Progenitor cell of endocrine pancreas (in vitro differentiated cells): ENCODE measurements around the gene CACHD1. TPM values are rescaled to one million over a fixed set of nuclear protein-coding genes. Genes with fewer than 3 reads are reported as not detected.

Experiments used
- DNase-seq: peaks from one replicate; pipeline ENCODE4 v3.0.0; 2021; ENCODE audit warnings: low spot score; ENCODE audit not compliant: unreplicated experiment
- H3K27ac Mint-ChIP-seq: 2 replicates; pipeline ENCODE4 v1.8.0; 2021; ENCODE audit warnings: mild to moderate bottlenecking, moderate library complexity, mixed read lengths
- H3K27me3 Mint-ChIP-seq: 2 replicates; pipeline ENCODE4 v1.8.0; 2021; ENCODE audit warnings: mixed read lengths
- H3K36me3 Mint-ChIP-seq: 2 replicates; pipeline ENCODE4 v1.8.0; 2022; ENCODE audit warnings: mixed read lengths; ENCODE audit not compliant: insufficient read depth
- H3K4me1 Mint-ChIP-seq: 2 replicates; pipeline ENCODE4 v1.8.0; 2021; ENCODE audit warnings: low read depth, mixed read lengths
- H3K4me3 Mint-ChIP-seq: 2 replicates; pipeline ENCODE4 v1.8.0; 2021; ENCODE audit warnings: low read depth, mild to moderate bottlenecking, moderate library complexity, mixed read lengths
- H3K9me3 Mint-ChIP-seq: 2 replicates; pipeline ENCODE4 v1.8.0; 2021; ENCODE audit warnings: low read depth, mixed read lengths
- CTCF ChIP-seq: fragments of 200-600 bp; sonication (generic); IDR thresholded peaks from one replicate; pipeline ENCODE4 v1.5.0; 2021; ENCODE audit warnings: antibody characterized with exemption, mild to moderate bottlenecking; ENCODE audit not compliant: unreplicated experiment
- total RNA-seq: library from RNA; stranded (reverse); gene quantifications from 2 replicates; pipeline ENCODE4 v1.2.1, GENCODE V29; 2021

The CACHD1 gene
- total RNA-seq, 1 donor from 2014 or later = 36.0 TPM

- H3K4me3 Mint-ChIP-seq = no peak overlapping the region
- peaks cover 3% of the 10 kb centered on the region for H3K36me3 Mint-ChIP-seq
Measured at GRCh38 chr1:64535938-64536835, 66.3 kb downstream of the CACHD1 start.

GRCh38 chr1:64536836-64537490 is 67.0 kb downstream of the CACHD1 start:
- H3K9me3 Mint-ChIP-seq = peaks cover 3% of the 10 kb centered on the region
- H3K27ac Mint-ChIP-seq = peak overlapping the region; percentile 90
- peaks cover 44% of the 10 kb centered on the region for H3K4me1 Mint-ChIP-seq
- no peak for DNase-seq
- no peaks in the 10 kb centered on the region for H3K27me3 Mint-ChIP-seq
- peak overlapping the region; percentile 19 for H3K4me3 Mint-ChIP-seq
- peaks cover 2% of the 10 kb centered on the region for H3K36me3 Mint-ChIP-seq
- no peak for TF ChIP-seq CTCF

More at GRCh38 chr1:64535938-64536835, 66.3 kb downstream of the CACHD1 start:
- H3K27me3 Mint-ChIP-seq = no peaks in the 10 kb centered on the region
- no peak for TF ChIP-seq CTCF
- H3K4me1 Mint-ChIP-seq = peaks cover 49% of the 10 kb centered on the region
- peak overlapping the region; percentile 28 for H3K27ac Mint-ChIP-seq
- H3K9me3 Mint-ChIP-seq = peaks cover 3% of the 10 kb centered on the region
- no peak for DNase-seq

GRCh38 chr1:64537942-64538341 is 68.0 kb downstream of the CACHD1 start:
- DNase-seq = no peak
- H3K9me3 Mint-ChIP-seq = peaks cover 3% of the 10 kb centered on the region
- peaks cover 44% of the 10 kb centered on the region for H3K4me1 Mint-ChIP-seq
- H3K36me3 Mint-ChIP-seq = peaks cover 2% of the 10 kb centered on the region
- no peak overlapping the region for H3K27ac Mint-ChIP-seq
- TF ChIP-seq CTCF = no peak
- no peak overlapping the region for H3K4me3 Mint-ChIP-seq
- no peaks in the 10 kb centered on the region for H3K27me3 Mint-ChIP-seq

- Mint-ChIP-seq H3K4me1 (peaks cover 44% of the 10 kb centered on the region), H3K27ac (no peak overlapping the region), H3K4me3 (no peak overlapping the region), H3K36me3 (peaks cover 2% of the 10 kb centered on the region), H3K27me3 (no peaks in the 10 kb centered on the region), H3K9me3 (peaks cover 3% of the 10 kb centered on the region)
- no peak for DNase-seq
- TF ChIP-seq CTCF = no peak
Measured at GRCh38 chr1:64538389-64538788, 68.5 kb downstream of the CACHD1 start.

GRCh38 chr1:64539289-64539688 is 69.4 kb downstream of the CACHD1 start:
- Mint-ChIP-seq H3K9me3 (peaks cover 3% of the 10 kb centered on the region), H3K4me1 (peaks cover 46% of the 10 kb centered on the region), H3K4me3 (no peak overlapping the region), H3K27me3 (no peaks in the 10 kb centered on the region), H3K27ac (no peak overlapping the region), H3K36me3 (peaks cover 2% of the 10 kb centered on the region)
- no peak for TF ChIP-seq CTCF
- no peak for DNase-seq
